CD14-positive monocyte (primary cell): ENCODE data around the gene SLCO2B1. TPM values are rescaled to one million over a fixed set of nuclear protein-coding genes. Genes with fewer than 3 reads are reported as not detected.
A peak's percentile ranks its signal among the peaks of the same experiment; 100 is the strongest.

Experiments used
- DNase-seq, 3 donors: peaks; one replicate each; pipeline ENCODE4 v3.0.0-alpha.2; 2011 to 2022
- H2AFZ ChIP-seq: 2 replicates; pipeline ENCODE4 v1.6.0; 2012; ENCODE audit warnings: mild to moderate bottlenecking, low read depth, low read length, inconsistent platforms; ENCODE audit not compliant: insufficient read depth, poor library complexity, severe bottlenecking
- H3K27ac ChIP-seq, 2 donors: 1 replicate in 1 of 2; 2 replicates in 1 of 2; pipeline ENCODE4 v1.5.1; 2012 to 2013; ENCODE audit warnings: low read length in 2 of 2, control low read depth in 1 of 2, inconsistent platforms in 1 of 2, low read depth in 1 of 2, mild to moderate bottlenecking in 1 of 2
- H3K27me3 ChIP-seq, 2 donors: one replicate each; pipeline versions ENCODE4 v1.6.0 to v1.6.1; 2011 to 2013; ENCODE audit warnings: low read length in 2 of 2; ENCODE audit not compliant: control insufficient read depth in 2 of 2, insufficient read depth in 2 of 2
- H3K36me3 ChIP-seq, 2 donors: replicated peaks in 1 of 2; 1 replicate in 1 of 2; 2 replicates in 1 of 2; pipeline versions ENCODE4 v1.5.1 to v1.6.1; 2012 to 2013; ENCODE audit warnings: low read length in 2 of 2, control low read depth in 1 of 2, inconsistent platforms in 1 of 2, mild to moderate bottlenecking in 1 of 2; ENCODE audit not compliant: insufficient read depth in 2 of 2, control insufficient read depth in 1 of 2
- H3K4me1 ChIP-seq, 2 donors: 1 replicate in 1 of 2; 2 replicates in 1 of 2; pipeline versions ENCODE4 v1.5.1 to v1.6.1; 2012 to 2013; ENCODE audit warnings: low read length in 2 of 2, control low read depth in 1 of 2, inconsistent platforms in 1 of 2, mild to moderate bottlenecking in 1 of 2, moderate library complexity in 1 of 2; ENCODE audit not compliant: insufficient read depth in 2 of 2, control insufficient read depth in 1 of 2
- H3K4me2 ChIP-seq: replicated peaks from 2 replicates; pipeline ENCODE3; 2012; ENCODE audit warnings: low read length, moderate library complexity, mild to moderate bottlenecking; ENCODE audit not compliant: poor library complexity, severe bottlenecking; ENCODE audit errors: extremely low read depth
- H3K4me3 ChIP-seq, 3 experiments: fragments of 200-600 bp in 1 of 3; sonication (generic) in 1 of 3; replicated peaks in 1 of 3; 1 replicate in 2 of 3; 2 replicates in 1 of 3; pipeline ENCODE4 v1.5.1; 2011 to 2013; ENCODE audit warnings: low read length in 3 of 3, mild to moderate bottlenecking in 3 of 3, control low read depth in 2 of 3, low read depth in 2 of 3, inconsistent platforms in 1 of 3, moderate library complexity in 1 of 3
- H3K79me2 ChIP-seq: 2 replicates; pipeline ENCODE4 v1.6.0; 2012; ENCODE audit warnings: mild to moderate bottlenecking, control low read depth, inconsistent platforms, low read length, moderate library complexity; ENCODE audit not compliant: insufficient read depth
- H3K9ac ChIP-seq: 2 replicates; pipeline ENCODE4 v1.6.0; 2017; ENCODE audit warnings: low read length, mild to moderate bottlenecking; ENCODE audit not compliant: insufficient read depth, poor library complexity, severe bottlenecking
- H3K9me3 ChIP-seq, 2 donors: replicated peaks in 1 of 2; 1 replicate in 1 of 2; 2 replicates in 1 of 2; pipeline versions ENCODE4 v1.5.1 to v1.6.1; 2012 to 2013; ENCODE audit warnings: low read length in 2 of 2, control low read depth in 1 of 2; ENCODE audit not compliant: control insufficient read depth in 1 of 2, insufficient read depth in 1 of 2
- H4K20me1 ChIP-seq: 2 replicates; pipeline ENCODE4 v1.6.0; 2012; ENCODE audit warnings: mild to moderate bottlenecking, low read length, control low read depth, moderate library complexity; ENCODE audit not compliant: insufficient read depth
- H3K27ac Mint-ChIP-seq, 7 donors: one replicate each; pipeline ENCODE4 v1.8.0; 2020; ENCODE audit warnings: mild to moderate bottlenecking in 7 of 7, mixed read lengths in 7 of 7, moderate library complexity in 6 of 7, inconsistent platforms in 2 of 7
- H3K27me3 Mint-ChIP-seq, 3 donors: one replicate each; pipeline ENCODE4 v1.8.0; 2021 to 2022; ENCODE audit warnings: low read depth in 3 of 3, mild to moderate bottlenecking in 3 of 3, mixed read lengths in 3 of 3, moderate library complexity in 3 of 3, inconsistent platforms in 1 of 3
- H3K36me3 Mint-ChIP-seq, 2 donors: one replicate each; pipeline ENCODE4 v1.8.0; 2020; ENCODE audit warnings: mixed read lengths in 2 of 2, inconsistent platforms in 1 of 2, mild to moderate bottlenecking in 1 of 2
- H3K4me1 Mint-ChIP-seq: one replicate; pipeline ENCODE4 v1.8.0; 2020; ENCODE audit warnings: mild to moderate bottlenecking, mixed read lengths
- H3K4me3 Mint-ChIP-seq, 2 donors: one replicate each; pipeline ENCODE4 v1.8.0; 2020; ENCODE audit warnings: mild to moderate bottlenecking in 2 of 2, mixed read lengths in 2 of 2, moderate library complexity in 1 of 2
- H3K9me3 Mint-ChIP-seq, 7 donors: one replicate each; pipeline ENCODE4 v1.8.0; 2020 to 2022; ENCODE audit warnings: mixed read lengths in 7 of 7, mild to moderate bottlenecking in 6 of 7, moderate library complexity in 6 of 7, inconsistent platforms in 2 of 7
- CTCF ChIP-seq: fragments of 200-600 bp; IDR thresholded peaks from one replicate; pipeline ENCODE4 v1.8.0; 2022; ENCODE audit warnings: antibody characterized with exemption, mild to moderate bottlenecking
- WGBS: methylation state at CpG from one replicate; pipeline ENCODE4 v1.1.5; 2013; ENCODE audit warnings: missing lambda C conversion rate; ENCODE audit not compliant: insufficient coverage; 5-methylcytosine and 5-hydroxymethylcytosine counted together
- intact Hi-C, 2 donors: fragments of 100-400 bp; cut with micrococcal nuclease; formaldehyde crosslinking; loops; one replicate each; pipeline versions ENCODE4 v1.15.0 to v1.15.1; 2023
- polyA plus RNA-seq, 3 donors: library from polyadenylated mRNA; depleted of rRNA in 1 of 3; unstranded in 2 of 3; stranded (reverse) in 1 of 3; fragments of 300-500 nt in 2 of 3; fragments of >200 nt in 1 of 3; fragmentation: Illumina TruSeq in 2 of 3; gene quantifications; 1 replicate in 2 of 3; 2 replicates in 1 of 3; pipeline ENCODE4 v1.2.3, GENCODE V29; 2012 to 2021

Gene SLCO2B1
- polyA plus RNA-seq, 3 donors = 0.13 to 0.47 TPM; not detected in 1

GRCh38 chr11:75194147-75194546, 43.2 kb downstream of the SLCO2B1 start:
- Mint-ChIP-seq H3K27ac (no peak overlapping the region), H3K4me1 (peaks cover 15% of the 10 kb centered on the region), H3K27me3 (peaks cover 18 to 46% (median 26%) of the 10 kb centered on the region in 3 donors), H3K4me3 (no peak overlapping the region), H3K9me3 (peaks cover 0 to 3% (median 0%) of the 10 kb centered on the region in 7 donors), H3K36me3 (no peaks in the 10 kb centered on the region)
- no peaks in the 10 kb centered on the region for H3K36me3 ChIP-seq
- H3K9ac ChIP-seq = no peak overlapping the region
- no peaks in the 10 kb centered on the region for H3K9me3 ChIP-seq
- H3K4me2 ChIP-seq = no peak overlapping the region
- H3K79me2 ChIP-seq = no peaks in the 10 kb centered on the region
- peaks cover 2 to 7% of the 10 kb centered on the region in 2 donors for H3K27me3 ChIP-seq
- H4K20me1 ChIP-seq = no peaks in the 10 kb centered on the region
- no peak for TF ChIP-seq CTCF
- no peak overlapping the region for H3K4me3 ChIP-seq
- no peak overlapping the region for H2AFZ ChIP-seq
- no peak for DNase-seq
- peaks cover 12 to 15% of the 10 kb centered on the region in 2 donors for H3K4me1 ChIP-seq
- 66% methylated on average over 5 of the region's 5 CpGs for WGBS
- H3K27ac ChIP-seq = no peak overlapping the region
- intact Hi-C loops = no loop called here

DNA sequence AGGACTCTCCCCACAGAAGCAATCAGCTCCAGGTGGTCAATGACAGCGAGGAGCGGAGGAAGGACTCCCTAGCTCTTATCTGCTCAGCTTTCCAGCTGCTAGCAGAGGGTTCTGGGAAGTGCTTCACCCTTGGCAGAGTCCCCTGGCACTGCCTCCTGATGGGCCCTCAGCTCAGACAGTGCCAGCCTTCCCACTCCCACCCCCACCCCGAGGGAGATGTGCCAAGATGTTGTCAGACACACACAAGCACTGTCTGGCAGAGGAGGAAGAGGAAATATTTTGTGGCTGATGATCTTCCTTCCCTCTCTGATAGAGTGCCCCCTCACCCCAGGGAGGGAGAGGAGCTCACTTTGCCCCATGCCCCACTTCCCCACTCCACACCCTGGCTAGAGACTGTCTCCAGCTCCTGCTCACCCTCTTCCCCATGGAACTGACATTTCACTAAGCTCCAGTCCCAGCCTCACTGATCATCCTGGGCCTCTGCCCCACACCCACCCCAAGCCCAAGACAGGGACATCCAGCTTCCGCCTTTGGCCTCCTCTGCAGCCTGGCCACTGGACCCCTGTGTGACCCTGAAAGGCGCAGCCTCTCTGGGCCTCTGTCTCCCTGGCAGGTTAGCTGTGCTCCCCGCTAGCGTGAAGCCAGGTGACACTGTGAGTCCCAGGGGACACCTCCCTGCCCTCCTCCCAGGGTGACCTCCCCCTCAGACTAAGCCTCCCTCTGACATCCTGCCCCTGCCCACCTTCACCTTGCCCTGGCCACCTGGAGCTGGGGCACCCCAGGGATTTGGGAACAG, 44.5 kb downstream of the SLCO2B1 start:
- peak overlapping the region in 1 of 2 donors; percentile 67 for H3K4me3 Mint-ChIP-seq
- peak; percentile 39 to 59 (median 54) for DNase-seq
- H3K4me1 Mint-ChIP-seq = peaks cover 14% of the 10 kb centered on the region
- H3K9ac ChIP-seq = no peak overlapping the region
- no peaks in the 10 kb centered on the region for H3K9me3 ChIP-seq
- peak overlapping the region; percentile 20 for H3K4me2 ChIP-seq
- H3K9me3 Mint-ChIP-seq = peaks cover 0 to 3% (median 0%) of the 10 kb centered on the region in 7 donors
- H3K4me1 ChIP-seq = peaks cover 12 to 15% of the 10 kb centered on the region in 2 donors
- intact Hi-C loops = no loop called here
- H3K27me3 Mint-ChIP-seq = peaks cover 20 to 51% (median 28%) of the 10 kb centered on the region in 3 donors
- H3K36me3 ChIP-seq = no peaks in the 10 kb centered on the region
- H3K36me3 Mint-ChIP-seq = no peaks in the 10 kb centered on the region
- no peak overlapping the region for H2AFZ ChIP-seq
- H3K27me3 ChIP-seq = peaks cover 2 to 7% of the 10 kb centered on the region in 2 donors
- no peak overlapping the region for H3K27ac ChIP-seq
- no peaks in the 10 kb centered on the region for H4K20me1 ChIP-seq
- no peaks in the 10 kb centered on the region for H3K79me2 ChIP-seq
- peak overlapping the region in 3 of 7 donors; percentile 21 to 54 (median 52) for H3K27ac Mint-ChIP-seq
- 91% methylated on average over 4 of the region's 7 CpGs for whole genome bisulfite sequencing
- no peak for TF ChIP-seq CTCF
- H3K4me3 ChIP-seq = no peak overlapping the region
